ENCODE data around the gene HEATR5B. TPM values are rescaled to one million over a fixed set of nuclear protein-coding genes. Genes with fewer than 3 reads are reported as not detected.
"Not testable (repeated sequence)": the region's sequence is repeated elsewhere in the genome, so short reads cannot be mapped to it uniquely, and the experiment has no call there.

Gene HEATR5B
- total RNA-seq, 1 donor from 2014 or later, result 26.3 TPM

- no peak overlapping the region for H3K27ac Mint-ChIP-seq (ENCODE audit: unreplicated experiment)
These were observed 133.1 kb downstream of the HEATR5B start for GRCh38 chr2:36951027-36951518.

DNA sequence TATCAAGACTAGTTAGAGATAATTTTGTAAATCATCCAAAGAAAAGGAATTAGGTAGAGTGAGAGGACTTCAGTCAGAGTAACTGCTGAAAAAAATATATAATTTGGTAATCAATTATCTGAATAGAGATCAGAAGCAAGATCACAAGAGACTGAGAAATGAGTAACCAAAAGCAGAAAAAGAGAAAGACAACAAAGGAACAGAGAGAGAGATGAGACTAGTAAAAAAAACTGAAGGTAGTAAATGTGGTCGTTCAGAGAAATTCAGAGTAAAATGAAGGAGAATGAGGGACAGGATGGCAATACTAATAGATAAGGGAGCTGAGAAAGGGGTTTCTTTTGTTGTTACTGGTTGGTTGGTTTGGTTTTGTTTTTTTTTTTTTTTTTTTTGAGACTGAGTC, 134.3 kb downstream of the HEATR5B start:
- DNase-seq (ENCODE audit: low spot score), result no peak
- Mint-ChIP-seq H3K27me3 (ENCODE audit: unreplicated experiment) (no peaks in the 10 kb centered on the region), H3K9me3 (ENCODE audit: unreplicated experiment) (no peaks in the 10 kb centered on the region), H3K36me3 (ENCODE audit: low read depth, unreplicated experiment) (peaks cover 4% of the 10 kb centered on the region), H3K27ac (ENCODE audit: unreplicated experiment) (peak overlapping the region; percentile 39), H3K4me3 (ENCODE audit: unreplicated experiment) (peak overlapping the region; percentile 30), H3K4me1 (ENCODE audit: unreplicated experiment) (peaks cover 28% of the 10 kb centered on the region)
- TF ChIP-seq CTCF (IDR thresholded peaks at IDR 0.05; ENCODE audit: unreplicated experiment), result no peak

More at GRCh38 chr2:36951027-36951518, 133.1 kb downstream of the HEATR5B start:
- Mint-ChIP-seq H3K27me3 (ENCODE audit: unreplicated experiment) (no peaks in the 10 kb centered on the region), H3K4me3 (ENCODE audit: unreplicated experiment) (no peak overlapping the region), H3K4me1 (ENCODE audit: unreplicated experiment) (peaks cover 30% of the 10 kb centered on the region), H3K9me3 (ENCODE audit: unreplicated experiment) (no peaks in the 10 kb centered on the region), H3K36me3 (ENCODE audit: low read depth, unreplicated experiment) (peaks cover 4% of the 10 kb centered on the region)
- TF ChIP-seq CTCF (IDR thresholded peaks at IDR 0.05; ENCODE audit: unreplicated experiment), result no peak
- DNase-seq (ENCODE audit: low spot score), result no peak

DNA sequence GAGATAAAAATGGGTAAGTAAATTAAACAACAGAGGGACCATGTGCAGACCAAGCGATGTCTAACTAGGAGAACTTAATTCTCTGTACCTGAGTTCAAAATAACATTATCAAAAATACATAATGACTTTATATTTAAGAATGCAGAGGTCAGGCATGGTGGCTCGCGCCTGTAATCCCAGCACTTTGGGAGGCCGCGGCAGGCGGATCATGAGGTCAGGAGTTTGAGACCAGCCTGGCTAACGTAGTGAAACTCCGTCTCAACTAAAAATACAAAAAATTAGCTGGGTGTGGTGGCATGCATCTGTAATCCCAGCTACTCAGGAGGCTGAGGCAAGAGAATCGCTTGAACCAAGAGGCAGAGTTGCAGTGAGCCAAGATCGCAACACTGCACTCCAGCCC, 138.9 kb downstream of the HEATR5B start:
- H3K9me3 Mint-ChIP-seq (ENCODE audit: unreplicated experiment); DNase-seq (ENCODE audit: low spot score); H3K27ac Mint-ChIP-seq (ENCODE audit: unreplicated experiment); H3K36me3 Mint-ChIP-seq (ENCODE audit: low read depth, unreplicated experiment); H3K27me3 Mint-ChIP-seq (ENCODE audit: unreplicated experiment); H3K4me1 Mint-ChIP-seq (ENCODE audit: unreplicated experiment); H3K4me3 Mint-ChIP-seq (ENCODE audit: unreplicated experiment): not testable (repeated sequence)

GRCh38 chr2:36941867-36942266, 142.3 kb downstream of the HEATR5B start:
- Mint-ChIP-seq H3K27ac (ENCODE audit: unreplicated experiment) (no peak overlapping the region), H3K36me3 (ENCODE audit: low read depth, unreplicated experiment) (no peaks in the 10 kb centered on the region), H3K4me3 (ENCODE audit: unreplicated experiment) (no peak overlapping the region), H3K4me1 (ENCODE audit: unreplicated experiment) (no peaks in the 10 kb centered on the region), H3K27me3 (ENCODE audit: unreplicated experiment) (no peaks in the 10 kb centered on the region), H3K9me3 (ENCODE audit: unreplicated experiment) (no peaks in the 10 kb centered on the region)
- no peak for TF ChIP-seq CTCF (IDR thresholded peaks at IDR 0.05; ENCODE audit: unreplicated experiment)
- DNase-seq (ENCODE audit: low spot score), result no peak

GRCh38 chr2:36936526-36936925, 147.6 kb downstream of the HEATR5B start:
- H3K36me3 Mint-ChIP-seq (ENCODE audit: low read depth, unreplicated experiment); DNase-seq (ENCODE audit: low spot score); H3K9me3 Mint-ChIP-seq (ENCODE audit: unreplicated experiment); H3K27me3 Mint-ChIP-seq (ENCODE audit: unreplicated experiment); H3K27ac Mint-ChIP-seq (ENCODE audit: unreplicated experiment); H3K4me1 Mint-ChIP-seq (ENCODE audit: unreplicated experiment); H3K4me3 Mint-ChIP-seq (ENCODE audit: unreplicated experiment): not testable (repeated sequence)

- not testable (repeated sequence) for H3K4me1 Mint-ChIP-seq (ENCODE audit: unreplicated experiment); H3K27ac Mint-ChIP-seq (ENCODE audit: unreplicated experiment); H3K4me3 Mint-ChIP-seq (ENCODE audit: unreplicated experiment); H3K9me3 Mint-ChIP-seq (ENCODE audit: unreplicated experiment); H3K36me3 Mint-ChIP-seq (ENCODE audit: low read depth, unreplicated experiment); DNase-seq (ENCODE audit: low spot score); H3K27me3 Mint-ChIP-seq (ENCODE audit: unreplicated experiment)
These were observed 152.5 kb downstream of the HEATR5B start for GRCh38 chr2:36931688-36932087.

Other genes starting within 250 kb of the HEATR5B start
- gene STRN, start 117.8 kb downstream of the HEATR5B start, total RNA-seq (ENCODE audit: unreplicated experiment), result 52.0 TPM
- gene GPATCH11, start 146 bp upstream of the HEATR5B start, total RNA-seq (ENCODE audit: unreplicated experiment), result 8.2 TPM
- 32.9 TPM for gene EIF2AK2, start 72.6 kb upstream of the HEATR5B start, total RNA-seq (ENCODE audit: unreplicated experiment)
- gene SULT6B1, start 104.3 kb upstream of the HEATR5B start, total RNA-seq (ENCODE audit: unreplicated experiment), result not detected
- gene CEBPZOS, start 112.1 kb upstream of the HEATR5B start, total RNA-seq (ENCODE audit: unreplicated experiment), result 18.5 TPM
- gene CEBPZ, start 147.2 kb upstream of the HEATR5B start, total RNA-seq (ENCODE audit: unreplicated experiment), result 41.2 TPM
- gene NDUFAF7, start 147.3 kb upstream of the HEATR5B start, total RNA-seq (ENCODE audit: unreplicated experiment), result 16.6 TPM
- gene PRKD3, start 240.5 kb upstream of the HEATR5B start, total RNA-seq (ENCODE audit: unreplicated experiment), result 71.3 TPM